ENCODE measurements around the gene RETREG3. TPM values are rescaled to one million over a fixed set of nuclear protein-coding genes. Genes with fewer than 3 reads are reported as not detected.
"Not testable (repeated sequence)": the region's sequence is repeated elsewhere in the genome, so short reads cannot be mapped to it uniquely, and the experiment has no call there.

The RETREG3 gene
- total RNA-seq, 2 donors from 2014 or later: 51.5 to 55.4 TPM

DNA sequence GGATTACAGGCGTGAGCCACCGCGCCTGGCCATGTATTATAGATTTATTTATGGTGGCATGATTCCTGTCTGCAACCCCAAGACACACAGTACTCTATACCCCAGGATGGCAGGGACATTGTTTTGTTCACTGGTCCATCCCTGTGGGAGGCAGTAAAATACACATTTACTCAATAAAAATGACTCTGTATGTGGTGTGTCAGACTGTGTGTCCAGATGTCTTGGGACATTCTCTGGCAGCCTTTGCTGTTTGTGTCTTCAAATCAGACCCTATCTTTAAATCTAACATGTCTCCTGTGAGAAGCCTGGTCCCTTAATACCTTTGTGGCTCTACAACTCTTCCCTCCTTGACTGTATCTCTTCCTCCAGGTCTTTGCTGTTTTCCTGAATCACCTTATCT, 48.9 kb downstream of the RETREG3 start:
- no peak for TF ChIP-seq CTCF (conservative IDR thresholded peaks at IDR 0.05)
- WGBS, 2 experiments (ENCODE audit: insufficient coverage in 1 of 2, insufficient read length in 1 of 2): 80% methylated on average over 2 of the region's 3 CpGs; no CpG with 5 or more reads in 1 of the 2 experiments

GRCh38 chr17:42559075-42559474, 50.1 kb downstream of the RETREG3 start:
- H3K36me3 ChIP-seq (ENCODE audit: control insufficient read depth, insufficient read depth, low read length): peaks cover 4% of the 10 kb centered on the region
- no peak for DNase-seq
- no peaks in the 10 kb centered on the region for H3K27me3 Mint-ChIP-seq (ENCODE audit: insufficient read depth)
- no peak overlapping the region for H3K9ac ChIP-seq (ENCODE audit: extremely low read depth, low read length, poor library complexity, severe bottlenecking)
- H3K4me1 ChIP-seq (ENCODE audit: control insufficient read depth, insufficient read depth, low read length): no peaks in the 10 kb centered on the region
- H3K27ac ChIP-seq (ENCODE audit: low read depth, low read length): no peak overlapping the region
- H3K9me3 Mint-ChIP-seq: no peaks in the 10 kb centered on the region
- no peak overlapping the region for H3K27ac Mint-ChIP-seq
- no peak overlapping the region for H3K4me3 ChIP-seq (ENCODE audit: low read length)
- peaks cover 29% of the 10 kb centered on the region for H3K4me1 Mint-ChIP-seq
- H3K36me3 Mint-ChIP-seq (ENCODE audit: low read depth): peaks cover 6% of the 10 kb centered on the region
- H3K4me3 Mint-ChIP-seq: no peak overlapping the region
- H3K27me3 ChIP-seq (ENCODE audit: control insufficient read depth, insufficient read depth, low read length, poor library complexity, severe bottlenecking): no peaks in the 10 kb centered on the region
- H3K9me3 ChIP-seq (ENCODE audit: control insufficient read depth, low read length): no peaks in the 10 kb centered on the region
- no peak for TF ChIP-seq CTCF (conservative IDR thresholded peaks at IDR 0.05)
- WGBS, 2 experiments (ENCODE audit: insufficient coverage in 1 of 2, insufficient read length in 1 of 2): 96 to 97% methylated on average over 5 to 6 of the region's 6 CpGs

More for the DNA sequence above, 48.9 kb downstream of the RETREG3 start:
- DNase-seq: no peak
- Mint-ChIP-seq H3K9me3 (no peaks in the 10 kb centered on the region), H3K4me3 (no peak overlapping the region), H3K36me3 (ENCODE audit: low read depth) (peaks cover 6% of the 10 kb centered on the region), H3K4me1 (peaks cover 26% of the 10 kb centered on the region), H3K27me3 (ENCODE audit: insufficient read depth) (no peaks in the 10 kb centered on the region), H3K27ac (no peak overlapping the region)
- H3K4me3 ChIP-seq (ENCODE audit: low read length): no peak overlapping the region
- H3K36me3 ChIP-seq (ENCODE audit: control insufficient read depth, insufficient read depth, low read length): peaks cover 16% of the 10 kb centered on the region
- no peaks in the 10 kb centered on the region for H3K9me3 ChIP-seq (ENCODE audit: control insufficient read depth, low read length)
- no peak overlapping the region for H3K9ac ChIP-seq (ENCODE audit: extremely low read depth, low read length, poor library complexity, severe bottlenecking)
- H3K27me3 ChIP-seq (ENCODE audit: control insufficient read depth, insufficient read depth, low read length, poor library complexity, severe bottlenecking): no peaks in the 10 kb centered on the region
- no peak overlapping the region for H3K27ac ChIP-seq (ENCODE audit: low read depth, low read length)
- H3K4me1 ChIP-seq (ENCODE audit: control insufficient read depth, insufficient read depth, low read length): no peaks in the 10 kb centered on the region

DNA sequence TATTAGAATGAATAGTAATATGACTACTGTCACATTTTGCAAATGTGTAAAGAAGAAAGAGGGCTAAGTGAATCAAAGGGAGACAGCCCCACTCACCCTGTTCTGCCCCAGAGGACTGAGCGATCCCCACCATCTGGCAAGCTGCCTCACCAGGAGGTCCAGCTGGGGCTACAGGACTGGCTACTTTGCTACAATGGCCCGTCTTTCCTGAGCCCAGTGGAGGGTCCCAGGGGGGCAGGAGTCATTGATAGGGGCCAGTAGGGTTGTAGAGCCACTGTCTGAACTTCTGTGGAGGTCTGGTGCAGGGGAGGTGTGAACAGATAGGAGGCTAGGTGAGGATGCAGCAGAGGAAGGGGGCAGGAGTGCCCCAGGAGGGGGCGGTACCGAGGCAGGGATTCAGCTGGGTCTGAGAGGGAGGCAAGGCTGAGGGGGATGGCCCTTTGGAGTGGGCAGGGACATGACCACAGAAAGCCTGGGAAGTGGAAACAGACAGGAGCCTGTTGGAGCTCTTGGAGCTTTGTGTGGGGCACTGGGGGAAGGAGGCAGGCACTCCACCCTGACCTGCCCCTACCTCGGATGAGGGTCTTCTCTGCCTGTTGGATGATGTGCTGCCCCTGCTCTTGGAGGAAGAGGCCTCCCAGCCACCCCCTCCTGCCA, 53.1 kb downstream of the RETREG3 start:
- not testable (repeated sequence) for H3K27me3 ChIP-seq (ENCODE audit: control insufficient read depth, insufficient read depth, low read length, poor library complexity, severe bottlenecking); H3K36me3 ChIP-seq (ENCODE audit: control insufficient read depth, insufficient read depth, low read length); H3K9me3 Mint-ChIP-seq; H3K9me3 ChIP-seq (ENCODE audit: control insufficient read depth, low read length); H3K27me3 Mint-ChIP-seq (ENCODE audit: insufficient read depth); H3K4me1 ChIP-seq (ENCODE audit: control insufficient read depth, insufficient read depth, low read length); H3K4me3 ChIP-seq (ENCODE audit: low read length); H3K9ac ChIP-seq (ENCODE audit: extremely low read depth, low read length, poor library complexity, severe bottlenecking); H3K27ac ChIP-seq (ENCODE audit: low read depth, low read length); H3K36me3 Mint-ChIP-seq (ENCODE audit: low read depth)
- peak; percentile 71 for TF ChIP-seq CTCF (conservative IDR thresholded peaks at IDR 0.05)
- H3K4me1 Mint-ChIP-seq: peaks cover 16% of the 10 kb centered on the region
- H3K27ac Mint-ChIP-seq: peak overlapping the region; percentile 94
- H3K4me3 Mint-ChIP-seq: peak overlapping the region; percentile 82
- 40% methylated on average over 5 of the region's 5 CpGs; no CpG with 5 or more reads in 1 of the 2 experiments for WGBS, 2 experiments (ENCODE audit: insufficient coverage in 1 of 2, insufficient read length in 1 of 2)
- peak; percentile 95 for DNase-seq
